ENCODE data around the gene ENTPD6. TPM values are rescaled to one million over a fixed set of nuclear protein-coding genes. Genes with fewer than 3 reads are reported as not detected.

Gene ENTPD6
- polyA plus RNA-seq, 3 donors, result 36.2 to 120 (median 47.0) TPM

GRCh38 chr20:25247956-25248785 is 52.7 kb downstream of the ENTPD6 start, which contains the start of gene PYGB:
Gene PYGB, plus strand, starts transcription at chr20:25248085. Its CDS starts 94 bp downstream, at chr20:25248179.
- TF ChIP-seq CTCF (IDR thresholded peaks at IDR 0.05), result no peak
- H3K36me3 ChIP-seq (replicated peaks in 1 of 2; ENCODE audit: control insufficient read depth in 1 of 2, insufficient read depth in 2 of 2, low read length in 2 of 2), result peaks cover 0 to 20% of the 10 kb centered on the region in 2 donors
- Mint-ChIP-seq H3K4me3 (peak within 1 kb of the TSS; percentile 95 to 96), H3K9me3 (peaks cover 0 to 6% (median 5%) of the 10 kb centered on the region in 7 donors), H3K27ac (peak within 1 kb of the TSS; percentile 89 to 96 (median 94)), H3K4me1 (peaks cover 43% of the 10 kb centered on the region), H3K27me3 (ENCODE audit: low read depth in 3 of 3) (peaks cover 10 to 16% (median 12%) of the 10 kb centered on the region in 3 donors), H3K36me3 (peaks cover 13 to 17% of the 10 kb centered on the region in 2 donors)
- peak within 1 kb of the TSS; percentile 55 to 86 (median 80) for H3K4me3 ChIP-seq (replicated peaks in 1 of 3; ENCODE audit: low read depth in 2 of 3, low read length in 3 of 3)
- intact Hi-C loops (cut with micrococcal nuclease), result loop anchor here (5.0 kb wide), 5 partner anchors 51 to 256 kb away; partner anchors contain the start of genes ABHD12 (in 2 of the 2), APMAP (in 2 of the 2), ACSS1 (in 1 of the 2) and ENTPD6 (in 1 of the 2)
- peak within 1 kb of the TSS; percentile 79 for H3K9ac ChIP-seq (ENCODE audit: insufficient read depth, low read length, poor library complexity, severe bottlenecking)
- H3K4me2 ChIP-seq (replicated peaks; ENCODE audit: extremely low read depth, low read length, poor library complexity, severe bottlenecking), result peak within 1 kb of the TSS; percentile 98
- peak; percentile 84 to 85 (median 84) for DNase-seq
- peaks cover 47% of the 10 kb centered on the region for H4K20me1 ChIP-seq (ENCODE audit: insufficient read depth, low read length)
- H3K9me3 ChIP-seq (replicated peaks in 1 of 2; ENCODE audit: control insufficient read depth in 1 of 2, insufficient read depth in 1 of 2, low read length in 2 of 2), result no peaks in the 10 kb centered on the region
- H3K79me2 ChIP-seq (ENCODE audit: insufficient read depth, low read length), result peaks cover 48% of the 10 kb centered on the region
- H3K27ac ChIP-seq (ENCODE audit: low read depth in 1 of 2, low read length in 2 of 2), result peak within 1 kb of the TSS; percentile 78 to 89
- peaks cover 20 to 24% of the 10 kb centered on the region in 2 donors for H3K4me1 ChIP-seq (ENCODE audit: control insufficient read depth in 1 of 2, insufficient read depth in 2 of 2, low read length in 2 of 2)
- H3K27me3 ChIP-seq (ENCODE audit: control insufficient read depth in 2 of 2, insufficient read depth in 2 of 2, low read length in 2 of 2), result peaks cover 0 to 2% of the 10 kb centered on the region in 2 donors
- H2AFZ ChIP-seq (ENCODE audit: insufficient read depth, low read depth, low read length, poor library complexity, severe bottlenecking), result peak within 1 kb of the TSS; percentile 93
- whole genome bisulfite sequencing (ENCODE audit: insufficient coverage), result under 1% methylated on average over 110 of the region's 113 CpGs

- Histone ChIP-seq H3K9me3 (replicated peaks in 1 of 2; ENCODE audit: control insufficient read depth in 1 of 2, insufficient read depth in 1 of 2, low read length in 2 of 2) (no peaks in the 10 kb centered on the region), H3K4me1 (ENCODE audit: control insufficient read depth in 1 of 2, insufficient read depth in 2 of 2, low read length in 2 of 2) (peaks cover 20 to 24% of the 10 kb centered on the region in 2 donors), H3K4me3 (replicated peaks in 1 of 3; ENCODE audit: low read depth in 2 of 3, low read length in 3 of 3) (peak overlapping the region; percentile 50 to 86 (median 55)), H3K27ac (ENCODE audit: low read depth in 1 of 2, low read length in 2 of 2) (peak overlapping the region in 1 of 2 donors; percentile 89), H3K9ac (ENCODE audit: insufficient read depth, low read length, poor library complexity, severe bottlenecking) (peak overlapping the region; percentile 79), H2AFZ (ENCODE audit: insufficient read depth, low read depth, low read length, poor library complexity, severe bottlenecking) (peak overlapping the region; percentile 93), H3K79me2 (ENCODE audit: insufficient read depth, low read length) (peaks cover 51% of the 10 kb centered on the region), H3K27me3 (ENCODE audit: control insufficient read depth in 2 of 2, insufficient read depth in 2 of 2, low read length in 2 of 2) (peaks cover 0 to 2% of the 10 kb centered on the region in 2 donors), H3K36me3 (replicated peaks in 1 of 2; ENCODE audit: control insufficient read depth in 1 of 2, insufficient read depth in 2 of 2, low read length in 2 of 2) (peaks cover 0 to 20% of the 10 kb centered on the region in 2 donors), H4K20me1 (ENCODE audit: insufficient read depth, low read length) (peaks cover 51% of the 10 kb centered on the region), H3K4me2 (replicated peaks; ENCODE audit: extremely low read depth, low read length, poor library complexity, severe bottlenecking) (peak overlapping the region; percentile 98)
- no peak for TF ChIP-seq CTCF (IDR thresholded peaks at IDR 0.05)
- WGBS (ENCODE audit: insufficient coverage), result 0% methylated on average over 1 of the region's 6 CpGs
- Mint-ChIP-seq H3K36me3 (peaks cover 12 to 23% of the 10 kb centered on the region in 2 donors), H3K4me1 (peaks cover 47% of the 10 kb centered on the region), H3K9me3 (peaks cover 0 to under 1% (median 0%) of the 10 kb centered on the region in 7 donors), H3K27ac (peak overlapping the region in 5 of 7 donors; percentile 64 to 92 (median 79)), H3K4me3 (peak overlapping the region; percentile 84 to 92), H3K27me3 (ENCODE audit: low read depth in 3 of 3) (peaks cover 10 to 15% (median 12%) of the 10 kb centered on the region in 3 donors)
- DNase-seq, result no peak
- intact Hi-C loops (cut with micrococcal nuclease), result loop anchor here (5.0 kb wide), 5 partner anchors 51 to 256 kb away; partner anchors contain the start of genes ABHD12 (in 2 of the 2), APMAP (in 2 of the 2), ACSS1 (in 1 of the 2) and ENTPD6 (in 1 of the 2)
Observed at GRCh38 chr20:25248786-25249172, 53.3 kb downstream of the ENTPD6 start.
